Bronchial epithelial cell (primary cell): Measurements from ENCODE around the gene ANXA10. TPM values are rescaled to one million over a fixed set of nuclear protein-coding genes. Genes with fewer than 3 reads are reported as not detected.

ENCODE experiments used
- DNase-seq: peaks from one replicate; pipeline ENCODE4 v3.0.0-alpha.2; 2010; ENCODE audit warnings: low read depth
- FAIRE-seq: peaks from 2 replicates; lab custom pipeline; 2011; peaks lifted over from hg19 to GRCh38; lab: Jason Lieb, UNC
- H3K27me3 ChIP-seq: 2 replicates; pipeline ENCODE4 v1.5.1; 2011; ENCODE audit warnings: low read length; ENCODE audit not compliant: control insufficient read depth, insufficient read depth
- H3K36me3 ChIP-seq: 2 replicates; pipeline ENCODE4 v1.5.1; 2011; ENCODE audit warnings: low read length; ENCODE audit not compliant: control insufficient read depth, insufficient read depth
- H3K4me3 ChIP-seq: 2 replicates; pipeline ENCODE4 v1.5.1; 2011; ENCODE audit warnings: mild to moderate bottlenecking, low read depth, low read length, control low read depth
- total RNA-seq: library from RNA; depleted of rRNA; stranded (reverse); fragments of >200 nt; gene quantifications from 2 replicates; pipeline ENCODE4 v1.2.1, GENCODE V29; 2014
- TF ChIP-seq, protein P1 (sequence below): IDR thresholded peaks from 2 replicates; pipeline ENCODE4 v1.5.1; 2011; ENCODE audit warnings: mild to moderate bottlenecking, moderate library complexity, low read length, control low read depth, inconsistent platforms; ENCODE audit not compliant: insufficient read depth, severe bottlenecking

The ANXA10 gene
- total RNA-seq, 1 donor from 2014 or later, result 0.79 TPM

GRCh38 chr4:168183717-168184571, 91.6 kb downstream of the ANXA10 start:
- FAIRE-seq (no peak), DNase-seq (peak; percentile 54)
- no peaks in the 10 kb centered on the region for H3K27me3 ChIP-seq
- H3K4me3 ChIP-seq, result no peak overlapping the region
- TF ChIP-seq, protein P1, sequence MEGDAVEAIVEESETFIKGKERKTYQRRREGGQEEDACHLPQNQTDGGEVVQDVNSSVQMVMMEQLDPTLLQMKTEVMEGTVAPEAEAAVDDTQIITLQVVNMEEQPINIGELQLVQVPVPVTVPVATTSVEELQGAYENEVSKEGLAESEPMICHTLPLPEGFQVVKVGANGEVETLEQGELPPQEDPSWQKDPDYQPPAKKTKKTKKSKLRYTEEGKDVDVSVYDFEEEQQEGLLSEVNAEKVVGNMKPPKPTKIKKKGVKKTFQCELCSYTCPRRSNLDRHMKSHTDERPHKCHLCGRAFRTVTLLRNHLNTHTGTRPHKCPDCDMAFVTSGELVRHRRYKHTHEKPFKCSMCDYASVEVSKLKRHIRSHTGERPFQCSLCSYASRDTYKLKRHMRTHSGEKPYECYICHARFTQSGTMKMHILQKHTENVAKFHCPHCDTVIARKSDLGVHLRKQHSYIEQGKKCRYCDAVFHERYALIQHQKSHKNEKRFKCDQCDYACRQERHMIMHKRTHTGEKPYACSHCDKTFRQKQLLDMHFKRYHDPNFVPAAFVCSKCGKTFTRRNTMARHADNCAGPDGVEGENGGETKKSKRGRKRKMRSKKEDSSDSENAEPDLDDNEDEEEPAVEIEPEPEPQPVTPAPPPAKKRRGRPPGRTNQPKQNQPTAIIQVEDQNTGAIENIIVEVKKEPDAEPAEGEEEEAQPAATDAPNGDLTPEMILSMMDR, result peak; percentile 24
- H3K36me3 ChIP-seq, result no peaks in the 10 kb centered on the region

- Histone ChIP-seq H3K4me3 (no peak overlapping the region), H3K36me3 (no peaks in the 10 kb centered on the region), H3K27me3 (no peaks in the 10 kb centered on the region)
- DNase-seq (no peak), FAIRE-seq (no peak)
- TF ChIP-seq, protein P1, result no peak
These were observed 96.4 kb downstream of the ANXA10 start for GRCh38 chr4:168188754-168189153.

DNA sequence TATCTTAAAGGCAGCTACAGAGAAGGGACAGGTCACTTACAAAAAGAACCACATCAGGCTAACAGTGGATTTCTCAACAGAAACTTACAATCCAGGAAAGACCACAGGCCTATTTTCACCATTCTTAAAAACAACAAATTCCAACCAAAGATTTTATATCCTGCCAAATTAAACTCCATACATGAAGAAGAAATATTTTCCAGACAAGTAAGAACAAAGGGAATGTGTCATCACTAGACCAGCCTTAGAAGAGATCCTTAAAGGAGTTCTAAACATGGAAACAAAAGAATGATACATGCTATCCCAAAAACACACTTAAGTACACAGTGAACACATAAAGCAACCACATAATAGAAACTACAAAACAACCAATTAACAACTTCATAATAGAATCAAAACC, 105.6 kb downstream of the ANXA10 start:
- FAIRE-seq (no peak), DNase-seq (peak; percentile 66)

GRCh38 chr4:168199260-168199957, 107.1 kb downstream of the ANXA10 start:
- DNase-seq (no peak), FAIRE-seq (no peak)
- Histone ChIP-seq H3K36me3 (no peaks in the 10 kb centered on the region), H3K27me3 (no peaks in the 10 kb centered on the region), H3K4me3 (no peak overlapping the region)
- TF ChIP-seq, protein P1, result no peak

More for the DNA sequence above, 105.6 kb downstream of the ANXA10 start:
- Histone ChIP-seq H3K27me3 (no peaks in the 10 kb centered on the region), H3K36me3 (no peaks in the 10 kb centered on the region), H3K4me3 (no peak overlapping the region)
- TF ChIP-seq, protein P1, result no peak

DNA sequence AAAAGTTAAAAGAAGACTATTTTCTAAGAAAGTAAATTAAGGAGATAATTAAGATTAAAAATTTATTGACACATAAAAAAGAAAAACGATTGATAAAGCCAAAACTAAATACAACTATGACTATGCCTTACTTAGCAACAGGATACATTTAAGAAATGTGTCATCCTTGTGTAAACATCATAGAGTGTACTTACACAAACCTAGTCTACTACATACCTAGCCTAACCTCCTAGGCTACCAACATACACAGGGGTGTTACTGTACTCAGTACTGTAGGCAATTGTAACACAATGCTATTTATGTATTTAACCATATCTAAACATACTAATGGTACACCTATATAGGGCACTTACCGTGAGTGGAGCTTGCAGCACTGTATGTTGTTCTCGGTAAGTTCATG, 108.3 kb downstream of the ANXA10 start:
- Histone ChIP-seq H3K4me3 (no peak overlapping the region), H3K36me3 (no peaks in the 10 kb centered on the region), H3K27me3 (no peaks in the 10 kb centered on the region)
- FAIRE-seq (no peak), DNase-seq (peak; percentile 93)
- TF ChIP-seq, protein P1, result no peak
